Spleen (tissue), 11 donors: ENCODE data around the gene SSTR5. TPM values are rescaled to one million over a fixed set of nuclear protein-coding genes. Genes with fewer than 3 reads are reported as not detected.

Experiments used
- DNase-seq: peaks from one replicate; pipeline ENCODE4 v3.0.0-alpha.2; 2020
- H3K27ac ChIP-seq, 8 donors: fragments of 200-600 bp; sonication (generic) in 7 of 8; 1 replicate in 4 of 8; 2 replicates in 4 of 8; pipeline versions ENCODE4 v1.5.0 to v1.8.0; 2016 to 2021; ENCODE audit warnings: inconsistent platforms in 4 of 8, mild to moderate bottlenecking in 4 of 8, moderate library complexity in 1 of 8
- H3K27me3 ChIP-seq, 7 donors: fragments of 200-600 bp; sonication (generic) in 6 of 7; replicated peaks in 1 of 7; 1 replicate in 4 of 7; 2 replicates in 3 of 7; pipeline versions ENCODE4 v1.5.0 to v1.8.0; 2016 to 2021; ENCODE audit warnings: inconsistent platforms in 3 of 7, mild to moderate bottlenecking in 1 of 7
- H3K36me3 ChIP-seq, 6 donors: fragments of 200-600 bp; sonication (generic) in 5 of 6; 1 replicate in 4 of 6; 2 replicates in 2 of 6; pipeline versions ENCODE4 v1.5.0 to v1.8.0; 2016 to 2021; ENCODE audit warnings: inconsistent platforms in 2 of 6
- H3K4me1 ChIP-seq, 6 donors: fragments of 200-600 bp; sonication (generic) in 5 of 6; 1 replicate in 3 of 6; 2 replicates in 3 of 6; pipeline versions ENCODE4 v1.5.0 to v1.8.0; 2016 to 2021; ENCODE audit warnings: inconsistent platforms in 3 of 6
- H3K4me3 ChIP-seq, 8 donors: fragments of 200-600 bp; sonication (generic) in 7 of 8; 1 replicate in 4 of 8; 2 replicates in 4 of 8; pipeline versions ENCODE4 v1.5.0 to v1.8.0; 2016 to 2021; ENCODE audit warnings: inconsistent platforms in 4 of 8, mild to moderate bottlenecking in 4 of 8, moderate library complexity in 2 of 8
- H3K9me3 ChIP-seq, 8 donors: fragments of 200-600 bp; sonication (generic) in 7 of 8; 1 replicate in 4 of 8; 2 replicates in 4 of 8; pipeline versions ENCODE4 v1.5.0 to v1.8.0; 2016 to 2021; ENCODE audit warnings: inconsistent platforms in 4 of 8
- POLR2A ChIP-seq, 3 donors: fragments of 450-650 bp; IDR thresholded peaks; one replicate each; pipeline ENCODE4 v1.5.1; 2017; ENCODE audit warnings: antibody characterized with exemption in 3 of 3, mild to moderate bottlenecking in 1 of 3
- POLR2AphosphoS5 ChIP-seq, 3 donors: sonication (generic); formaldehyde crosslinking; IDR thresholded peaks; one replicate each; pipeline ENCODE4 v1.5.1; 2017; ENCODE audit warnings: antibody characterized with exemption in 3 of 3
- WGBS, 5 donors: extraction: QIAGEN DNeasy Blood & Tissue Kit in 3 of 5; methylation state at CpG; one replicate each; pipeline versions ENCODE4 v1.1.5 to v1.1.7; 2013 to 2018; 5-methylcytosine and 5-hydroxymethylcytosine counted together
- intact Hi-C: fragments of 100-400 bp; cut with DNase I; formaldehyde crosslinking; loops from one replicate; pipeline ENCODE4 v1.15.0; 2023; ENCODE audit warnings: low total_unique reads
- polyA plus RNA-seq, 3 donors: library from polyadenylated mRNA; stranded (reverse); fragments of 200-250 nt; gene quantifications; one replicate each; pipeline ENCODE4 v1.2.1, GENCODE V29; 2013
- total RNA-seq, 7 donors: library from RNA; depleted of rRNA in 3 of 7; stranded (reverse); fragments of >200 nt in 3 of 7; fragmentation: NEBNext Ultra II Directional in 4 of 7; extraction: Animal tissue kit (Norgen Biotek cat#: 25700) in 4 of 7; gene quantifications; one replicate each; pipeline versions ENCODE4 v1.1.0 to v1.2.1, GENCODE V29; 2016 to 2021
- TF ChIP-seq, protein P1 (sequence below), 11 experiments: fragments of 200-600 bp in 7 of 11; fragments of 450-650 bp in 4 of 11; sonication (generic) in 4 of 11; IDR thresholded peaks in 8 of 11; conservative IDR thresholded peaks in 3 of 11; 1 replicate in 7 of 11; 2 replicates in 4 of 11; pipeline versions ENCODE4 v1.4.0 to v1.8.0; 2016 to 2021; ENCODE audit warnings: antibody characterized with exemption in 11 of 11, inconsistent platforms in 4 of 11, mild to moderate bottlenecking in 1 of 11
- donor health status: healthy with polysubstance abuse.
- donor health status: DM: no; HTN: no; CAD: no; lungs with moderate emphysema.
- donor health status: DM: no; HTN: no; CAD: no.
- donor health status: Bipolar disorder and iron deficiency.
- donor health status: healthy.
- donor health status: DM: no; HTN: no; CAD: no.
- donor health status: DM: yes; HTN: yes; CAD: no.

The SSTR5 gene
- total and polyA plus RNA-seq, 10 donors, result not detected

DNA sequence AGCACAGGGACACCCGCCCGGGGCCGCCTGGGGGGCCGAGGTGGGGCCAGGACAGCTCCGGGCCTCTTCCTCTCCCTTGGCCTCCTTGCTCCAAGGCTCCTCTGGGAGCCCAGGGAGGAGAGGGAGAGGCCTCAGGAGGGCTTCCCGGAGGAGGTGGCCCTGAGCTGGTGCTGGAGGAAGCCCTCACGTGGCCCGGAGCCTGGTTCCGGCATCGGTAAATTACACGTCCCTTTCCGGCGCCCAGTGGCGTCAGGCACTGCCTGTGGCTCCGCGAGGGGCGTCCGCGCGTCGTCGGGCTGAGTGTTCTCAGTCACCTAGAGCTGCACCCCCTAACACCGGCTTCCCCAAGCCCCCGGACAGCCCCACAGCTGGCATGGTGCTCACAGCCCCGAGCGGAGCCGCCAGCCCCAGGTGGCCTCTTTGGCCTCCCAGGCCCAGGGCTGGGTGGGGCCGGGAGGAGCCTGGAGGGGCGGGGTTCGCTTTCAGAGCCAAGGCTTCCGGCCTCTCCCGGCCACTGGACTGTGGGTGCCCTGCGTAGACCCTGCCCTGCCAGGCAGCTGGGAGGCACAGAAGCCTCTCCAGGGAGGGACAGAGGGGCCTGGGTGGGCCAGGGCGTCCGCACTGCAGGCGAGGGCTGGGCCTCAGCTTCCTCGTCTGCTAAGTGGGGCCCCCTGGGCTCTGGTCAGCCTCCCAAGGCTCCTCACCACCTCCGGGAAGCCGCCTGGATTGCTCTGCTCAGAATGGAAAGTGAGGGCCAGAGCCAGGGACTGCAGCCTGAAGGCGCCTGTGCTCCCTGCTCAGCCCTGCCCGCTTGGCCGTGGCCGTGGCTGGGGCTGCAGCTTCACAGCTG is 27.9 kb upstream of the SSTR5 start:
- H3K4me3 ChIP-seq, result no peak overlapping the region
- H3K27ac ChIP-seq, result no peak overlapping the region
- peaks cover 0 to 20% (median 0%) of the 10 kb centered on the region in 6 donors for H3K4me1 ChIP-seq
- peaks cover 0 to 7% (median 0%) of the 10 kb centered on the region in 8 donors for H3K9me3 ChIP-seq
- intact Hi-C loops, result no loop called here
- WGBS, 5 donors, result 62 to 76% (median 69%) methylated on average over 18 to 43 of the region's 43 CpGs
- H3K27me3 ChIP-seq, result peaks cover 0 to 86% (median 50%) of the 10 kb centered on the region in 7 donors
- no peaks in the 10 kb centered on the region for H3K36me3 ChIP-seq
- DNase-seq, result no peak
- TF ChIP-seq, protein P1, sequence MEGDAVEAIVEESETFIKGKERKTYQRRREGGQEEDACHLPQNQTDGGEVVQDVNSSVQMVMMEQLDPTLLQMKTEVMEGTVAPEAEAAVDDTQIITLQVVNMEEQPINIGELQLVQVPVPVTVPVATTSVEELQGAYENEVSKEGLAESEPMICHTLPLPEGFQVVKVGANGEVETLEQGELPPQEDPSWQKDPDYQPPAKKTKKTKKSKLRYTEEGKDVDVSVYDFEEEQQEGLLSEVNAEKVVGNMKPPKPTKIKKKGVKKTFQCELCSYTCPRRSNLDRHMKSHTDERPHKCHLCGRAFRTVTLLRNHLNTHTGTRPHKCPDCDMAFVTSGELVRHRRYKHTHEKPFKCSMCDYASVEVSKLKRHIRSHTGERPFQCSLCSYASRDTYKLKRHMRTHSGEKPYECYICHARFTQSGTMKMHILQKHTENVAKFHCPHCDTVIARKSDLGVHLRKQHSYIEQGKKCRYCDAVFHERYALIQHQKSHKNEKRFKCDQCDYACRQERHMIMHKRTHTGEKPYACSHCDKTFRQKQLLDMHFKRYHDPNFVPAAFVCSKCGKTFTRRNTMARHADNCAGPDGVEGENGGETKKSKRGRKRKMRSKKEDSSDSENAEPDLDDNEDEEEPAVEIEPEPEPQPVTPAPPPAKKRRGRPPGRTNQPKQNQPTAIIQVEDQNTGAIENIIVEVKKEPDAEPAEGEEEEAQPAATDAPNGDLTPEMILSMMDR (IDR thresholded peaks at IDR 0.05 in 8 of 11, conservative IDR thresholded peaks at IDR 0.05 in 3 of 11), result no peak
- TF ChIP-seq POLR2A (IDR thresholded peaks at IDR 0.05), result no peak

DNA sequence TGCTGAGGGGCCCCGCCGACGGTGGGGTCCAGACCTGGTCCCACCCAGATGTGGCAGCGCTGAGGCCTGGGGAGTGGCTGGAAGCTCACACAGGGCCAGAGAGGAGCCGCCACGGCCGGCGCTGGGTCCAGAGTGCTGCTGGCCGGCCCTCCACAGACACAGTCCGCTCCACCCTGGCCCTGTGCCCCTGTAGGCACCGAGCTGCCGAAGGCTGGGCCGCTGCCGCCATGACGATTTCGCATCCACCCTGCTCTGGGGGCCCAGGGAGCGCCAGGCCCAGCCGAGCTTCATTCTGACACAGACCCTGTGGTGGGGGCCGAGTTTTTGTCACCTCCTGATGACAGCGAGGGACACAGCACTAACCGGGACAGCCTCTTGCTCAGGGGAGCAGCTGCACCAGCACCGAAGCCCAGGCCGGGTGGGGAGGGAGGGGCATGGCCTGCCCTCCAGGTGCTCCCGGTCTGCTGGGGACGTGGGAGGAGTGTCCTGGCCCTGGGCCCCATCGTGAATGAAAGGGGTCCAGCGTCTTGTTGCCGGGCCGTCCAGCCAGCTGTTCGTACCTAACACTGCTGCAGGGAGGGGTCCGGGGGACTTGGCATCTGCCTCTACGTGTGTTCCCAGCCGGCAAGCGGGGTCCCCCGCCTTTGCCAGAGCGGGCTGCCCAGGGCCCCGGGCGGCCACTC is 27.1 kb upstream of the SSTR5 start:
- Histone ChIP-seq H3K27ac (no peak overlapping the region), H3K4me1 (peaks cover 0 to 20% (median 0%) of the 10 kb centered on the region in 6 donors), H3K4me3 (no peak overlapping the region), H3K9me3 (peaks cover 0 to 7% (median 0%) of the 10 kb centered on the region in 8 donors), H3K36me3 (no peaks in the 10 kb centered on the region), H3K27me3 (peaks cover 0 to 89% (median 50%) of the 10 kb centered on the region in 7 donors)
- intact Hi-C loops, result no loop called here
- 62 to 76% (median 72%) methylated on average over 8 to 38 of the region's 38 CpGs for WGBS, 5 donors
- TF ChIP-seq, protein P1 (IDR thresholded peaks at IDR 0.05 in 8 of 11, conservative IDR thresholded peaks at IDR 0.05 in 3 of 11), result no peak
- TF ChIP-seq POLR2A (IDR thresholded peaks at IDR 0.05) (no peak), POLR2AphosphoS5 (IDR thresholded peaks at IDR 0.05) (no peak)
- DNase-seq, result no peak

DNA sequence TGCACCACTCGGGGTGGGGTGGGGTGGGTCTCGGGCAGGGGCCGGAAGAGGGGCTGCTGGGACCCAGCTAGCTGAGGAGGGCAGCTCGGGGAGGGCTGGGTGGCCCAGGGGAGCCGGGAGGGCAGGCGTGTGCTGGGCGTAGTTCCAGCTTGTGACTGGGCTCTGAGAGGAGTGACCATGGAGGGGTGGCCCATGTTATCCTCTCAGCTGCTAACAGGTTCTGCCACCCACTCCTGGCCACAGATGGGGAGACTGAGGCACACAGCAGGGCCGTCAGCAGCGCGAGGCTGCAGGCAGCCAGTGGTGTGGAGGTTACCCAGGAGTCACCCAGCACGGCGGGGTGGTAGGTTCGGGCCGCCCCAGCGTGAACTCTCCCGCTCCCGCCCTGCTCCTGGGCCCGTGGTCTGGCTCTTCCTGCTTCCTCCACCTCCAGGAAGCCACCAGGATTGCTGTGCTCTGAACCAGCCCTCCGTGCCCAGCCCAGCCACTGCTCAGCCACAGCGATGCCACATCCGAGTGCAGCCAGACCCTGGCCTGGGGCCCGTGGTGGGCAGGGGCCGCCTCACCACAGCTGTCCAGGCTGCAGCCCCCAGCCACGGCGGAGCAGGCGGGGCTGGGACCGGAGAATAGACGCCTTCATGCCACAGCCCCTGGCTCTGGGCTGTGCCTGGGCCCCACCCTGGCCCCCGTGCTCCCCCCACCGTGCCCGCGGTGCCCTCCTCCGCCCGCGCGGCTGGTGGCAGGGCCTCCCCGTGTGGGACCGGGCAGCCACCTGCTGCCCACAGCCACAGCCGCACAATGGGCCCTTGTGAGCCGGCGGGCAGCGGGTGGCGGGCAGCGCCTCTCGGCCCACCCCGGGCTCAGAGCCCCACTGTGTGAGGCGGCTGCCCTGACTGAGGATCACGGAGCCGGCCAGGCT is 26.3 kb upstream of the SSTR5 start:
- peaks cover 0 to 20% (median 0%) of the 10 kb centered on the region in 6 donors for H3K4me1 ChIP-seq
- intact Hi-C loops, result no loop called here
- no peak overlapping the region for H3K4me3 ChIP-seq
- no peak for DNase-seq
- 83 to 89% (median 84%) methylated on average over 10 to 49 of the region's 49 CpGs for WGBS, 5 donors
- no peaks in the 10 kb centered on the region for H3K36me3 ChIP-seq
- TF ChIP-seq, protein P1 (IDR thresholded peaks at IDR 0.05 in 8 of 11, conservative IDR thresholded peaks at IDR 0.05 in 3 of 11), result no peak
- TF ChIP-seq POLR2A (IDR thresholded peaks at IDR 0.05) (no peak), POLR2AphosphoS5 (IDR thresholded peaks at IDR 0.05) (no peak)
- no peak overlapping the region for H3K27ac ChIP-seq
- peaks cover 0 to 90% (median 50%) of the 10 kb centered on the region in 7 donors for H3K27me3 ChIP-seq
- H3K9me3 ChIP-seq, result peaks cover 0 to 7% (median 0%) of the 10 kb centered on the region in 8 donors
